ENCODE results near the gene HSD17B3.
"Not testable (repeated sequence)": the region's sequence is repeated elsewhere in the genome, so short reads cannot be mapped to it uniquely, and the experiment has no call there.

The HSD17B3 gene

DNA sequence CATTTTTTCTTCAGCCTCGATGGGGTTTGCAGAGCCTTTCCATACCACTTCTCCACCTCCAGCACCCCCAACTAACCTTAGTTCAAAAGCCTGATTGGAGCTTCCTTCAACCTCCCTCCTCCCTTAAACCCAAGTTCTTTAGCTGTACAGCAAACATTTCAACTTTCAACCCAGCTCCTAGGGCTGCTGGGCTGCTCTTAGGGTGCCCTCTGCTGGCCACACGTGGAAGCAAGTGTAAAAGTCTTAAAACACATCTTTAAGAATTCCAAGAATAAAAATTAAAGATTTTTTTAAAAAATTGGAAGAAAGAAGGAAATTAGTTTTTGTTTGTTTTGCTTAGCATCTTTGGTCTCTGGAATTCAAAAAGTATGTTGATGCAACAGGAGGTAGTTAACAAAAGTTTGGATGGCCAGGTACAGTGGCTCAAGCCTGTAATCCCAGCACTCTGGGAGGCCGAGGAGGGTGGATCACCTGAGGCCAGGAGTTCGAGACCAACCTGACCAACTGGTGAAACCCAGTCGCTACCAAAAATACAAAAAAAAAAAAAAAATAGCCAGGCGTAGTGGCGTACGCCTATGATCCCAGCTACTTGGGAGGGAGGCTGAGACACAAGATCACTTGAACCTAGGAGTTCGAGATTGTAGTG is 15.5 kb upstream of the HSD17B3 start:
- no peak overlapping the region for H3K4me3 ChIP-seq (ENCODE audit: low read depth, low read length)
- peak; percentile 69 for DNase-seq (ENCODE audit: low read depth)
- TF ChIP-seq, protein P1, sequence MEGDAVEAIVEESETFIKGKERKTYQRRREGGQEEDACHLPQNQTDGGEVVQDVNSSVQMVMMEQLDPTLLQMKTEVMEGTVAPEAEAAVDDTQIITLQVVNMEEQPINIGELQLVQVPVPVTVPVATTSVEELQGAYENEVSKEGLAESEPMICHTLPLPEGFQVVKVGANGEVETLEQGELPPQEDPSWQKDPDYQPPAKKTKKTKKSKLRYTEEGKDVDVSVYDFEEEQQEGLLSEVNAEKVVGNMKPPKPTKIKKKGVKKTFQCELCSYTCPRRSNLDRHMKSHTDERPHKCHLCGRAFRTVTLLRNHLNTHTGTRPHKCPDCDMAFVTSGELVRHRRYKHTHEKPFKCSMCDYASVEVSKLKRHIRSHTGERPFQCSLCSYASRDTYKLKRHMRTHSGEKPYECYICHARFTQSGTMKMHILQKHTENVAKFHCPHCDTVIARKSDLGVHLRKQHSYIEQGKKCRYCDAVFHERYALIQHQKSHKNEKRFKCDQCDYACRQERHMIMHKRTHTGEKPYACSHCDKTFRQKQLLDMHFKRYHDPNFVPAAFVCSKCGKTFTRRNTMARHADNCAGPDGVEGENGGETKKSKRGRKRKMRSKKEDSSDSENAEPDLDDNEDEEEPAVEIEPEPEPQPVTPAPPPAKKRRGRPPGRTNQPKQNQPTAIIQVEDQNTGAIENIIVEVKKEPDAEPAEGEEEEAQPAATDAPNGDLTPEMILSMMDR (IDR thresholded peaks at IDR 0.05; ENCODE audit: low read depth, low read length): peak; percentile 75
- TF ChIP-seq, protein P2, sequence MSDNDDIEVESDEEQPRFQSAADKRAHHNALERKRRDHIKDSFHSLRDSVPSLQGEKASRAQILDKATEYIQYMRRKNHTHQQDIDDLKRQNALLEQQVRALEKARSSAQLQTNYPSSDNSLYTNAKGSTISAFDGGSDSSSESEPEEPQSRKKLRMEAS (IDR thresholded peaks at IDR 0.05; ENCODE audit: low read depth, low read length): no peak
- no peak for TF ChIP-seq MYC (IDR thresholded peaks at IDR 0.05; ENCODE audit: low read depth, low read length)

- TF ChIP-seq, protein P2 (IDR thresholded peaks at IDR 0.05; ENCODE audit: low read depth, low read length): no peak
- no peak for TF ChIP-seq POLR2A (IDR thresholded peaks at IDR 0.05; ENCODE audit: extremely low read depth, insufficient read length)
- no peak for DNase-seq (ENCODE audit: low read depth)
- no peak overlapping the region for H3K4me3 ChIP-seq (ENCODE audit: low read depth, low read length)
These were observed 7.9 kb upstream of the HSD17B3 start for GRCh38 chr9:96309850-96310249.

DNA sequence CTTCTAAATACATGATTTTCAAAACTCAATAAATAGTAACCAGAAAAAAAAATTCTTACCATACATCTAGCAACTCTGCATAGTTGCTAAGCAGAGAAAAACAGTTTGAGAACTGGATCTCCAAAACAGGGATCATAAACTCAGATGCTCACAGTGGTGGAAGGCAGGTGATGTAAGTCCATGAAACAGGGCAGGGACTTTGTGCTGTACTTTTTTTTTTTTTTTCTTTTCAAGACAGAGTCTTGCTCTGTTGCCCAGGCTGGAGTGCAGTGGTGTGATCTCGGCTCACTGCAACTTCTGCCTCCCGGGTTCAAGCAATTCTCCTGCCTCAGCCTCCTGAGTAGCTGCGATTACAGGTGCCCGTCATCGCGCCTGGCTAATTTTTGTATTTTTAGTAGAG is 5.0 kb upstream of the HSD17B3 start:
- DNase-seq (ENCODE audit: low read depth): not testable (repeated sequence)

DNA sequence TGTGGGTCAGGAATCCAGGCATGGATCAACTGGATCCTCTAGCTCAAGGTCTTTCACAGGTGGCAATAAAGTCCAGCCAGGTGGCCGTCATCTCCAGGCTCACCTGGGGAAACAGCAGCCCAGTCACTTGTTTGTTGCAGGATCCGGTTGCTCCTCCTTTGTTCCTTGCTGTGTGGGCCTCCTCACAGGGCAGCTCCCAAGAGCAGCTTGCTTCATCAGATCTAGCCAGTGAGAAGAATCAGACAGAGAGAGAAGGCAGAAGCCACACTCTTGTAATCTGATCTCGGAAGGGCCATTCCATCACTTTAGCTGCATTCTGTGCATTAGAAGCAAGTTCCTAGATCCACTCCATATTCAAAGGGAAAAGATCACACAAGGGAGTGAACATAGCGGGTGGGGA is 3.2 kb upstream of the HSD17B3 start:
- DNase-seq (ENCODE audit: low read depth): no peak

More for the DNA sequence above, 5.0 kb upstream of the HSD17B3 start:
- not testable (repeated sequence) for H3K4me3 ChIP-seq (ENCODE audit: low read depth, low read length)

DNA sequence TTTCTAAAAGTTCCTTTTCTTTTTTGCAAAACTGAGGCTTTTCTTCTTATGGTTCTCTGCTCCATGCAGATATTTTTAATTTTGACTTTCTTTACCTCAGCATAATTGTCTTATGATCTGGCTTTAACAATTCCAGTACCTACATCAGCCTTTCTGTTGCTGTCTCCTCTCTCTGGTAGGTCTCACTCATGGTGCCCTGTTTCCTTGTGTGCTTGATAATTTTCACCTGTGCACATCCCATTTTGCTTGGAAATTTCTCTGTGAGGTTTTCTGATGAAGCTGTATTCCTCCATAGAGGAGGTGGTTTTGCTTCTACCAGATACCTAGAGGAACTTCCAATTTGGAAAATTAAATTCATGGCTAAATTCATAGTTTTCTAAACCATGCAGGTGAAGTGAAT is 2.3 kb upstream of the HSD17B3 start:
- TF ChIP-seq MYC (IDR thresholded peaks at IDR 0.05; ENCODE audit: low read depth, low read length) (no peak), POLR2A (IDR thresholded peaks at IDR 0.05; ENCODE audit: extremely low read depth, insufficient read length) (no peak)
- TF ChIP-seq, protein P1 (IDR thresholded peaks at IDR 0.05; ENCODE audit: low read depth, low read length): no peak
- TF ChIP-seq, protein P2 (IDR thresholded peaks at IDR 0.05; ENCODE audit: low read depth, low read length): no peak
- no peak for DNase-seq (ENCODE audit: low read depth)
- no peak overlapping the region for H3K4me3 ChIP-seq (ENCODE audit: low read depth, low read length)

More for the DNA sequence above, 3.2 kb upstream of the HSD17B3 start:
- TF ChIP-seq, protein P2 (IDR thresholded peaks at IDR 0.05; ENCODE audit: low read depth, low read length): no peak
- no peak for TF ChIP-seq POLR2A (IDR thresholded peaks at IDR 0.05; ENCODE audit: extremely low read depth, insufficient read length)
- TF ChIP-seq MYC (IDR thresholded peaks at IDR 0.05; ENCODE audit: low read depth, low read length): no peak
- TF ChIP-seq, protein P1 (IDR thresholded peaks at IDR 0.05; ENCODE audit: low read depth, low read length): no peak
- no peak overlapping the region for H3K4me3 ChIP-seq (ENCODE audit: low read depth, low read length)

DNA sequence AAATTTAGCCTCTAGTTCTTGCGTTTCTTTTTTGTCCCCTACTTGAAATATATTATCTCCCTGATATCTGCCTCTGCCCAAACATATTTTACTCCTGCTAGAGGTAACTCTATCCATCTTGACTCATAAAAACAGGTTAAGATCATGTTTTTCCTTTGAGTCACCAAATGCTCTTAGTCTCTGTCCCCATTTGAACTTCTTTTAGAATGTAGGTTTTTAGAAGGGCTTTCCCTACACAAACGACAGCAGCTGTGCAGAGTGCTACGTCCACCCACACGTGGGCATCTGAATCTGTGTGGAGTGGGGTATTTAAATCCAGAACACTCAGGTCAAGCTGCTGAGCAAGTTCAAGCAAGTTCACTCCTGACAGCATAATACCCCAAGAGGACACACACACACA is 2.2 kb downstream of the HSD17B3 start:
- no peak for DNase-seq (ENCODE audit: low read depth)
- H3K4me3 ChIP-seq (ENCODE audit: low read depth, low read length): no peak overlapping the region
- TF ChIP-seq, protein P1 (IDR thresholded peaks at IDR 0.05; ENCODE audit: low read depth, low read length): no peak
- TF ChIP-seq POLR2A (IDR thresholded peaks at IDR 0.05; ENCODE audit: extremely low read depth, insufficient read length) (no peak), MYC (IDR thresholded peaks at IDR 0.05; ENCODE audit: low read depth, low read length) (no peak)
- TF ChIP-seq, protein P2 (IDR thresholded peaks at IDR 0.05; ENCODE audit: low read depth, low read length): no peak

GRCh38 chr9:96294159-96294545 is 7.8 kb downstream of the HSD17B3 start:
- TF ChIP-seq POLR2A (IDR thresholded peaks at IDR 0.05; ENCODE audit: extremely low read depth, insufficient read length): no peak
- TF ChIP-seq, protein P2 (IDR thresholded peaks at IDR 0.05; ENCODE audit: low read depth, low read length): no peak
- TF ChIP-seq, protein P1 (IDR thresholded peaks at IDR 0.05; ENCODE audit: low read depth, low read length): no peak
- no peak for TF ChIP-seq MYC (IDR thresholded peaks at IDR 0.05; ENCODE audit: low read depth, low read length)
- H3K4me3 ChIP-seq (ENCODE audit: low read depth, low read length): no peak overlapping the region
- no peak for DNase-seq (ENCODE audit: low read depth)
